ENCODE results near the gene AGPAT1.

GRCh38 chr6:32198866-32199265 is 23.0 kb upstream of the AGPAT1 start:
- no peak for TF ChIP-seq CTCF (conservative IDR thresholded peaks at IDR 0.05)
- TF ChIP-seq EZH2 (IDR thresholded peaks at IDR 0.05; ENCODE audit: low read depth): no peak
